Mesothelial cell of epicardium (in vitro differentiated cells): ENCODE measurements around the gene CTAG1B. TPM values are rescaled to one million over a fixed set of nuclear protein-coding genes. Genes with fewer than 3 reads are reported as not detected.

Experiments used
- DNase-seq, 2 experiments: peaks; one replicate each; pipeline ENCODE4 v3.0.0; 2021; ENCODE audit warnings: low spot score in 2 of 2; ENCODE audit not compliant: unreplicated experiment in 2 of 2
- H3K27ac Mint-ChIP-seq: 2 replicates; pipeline ENCODE4 v1.8.0; 2021; ENCODE audit warnings: mixed read lengths
- H3K27me3 Mint-ChIP-seq: 2 replicates; pipeline ENCODE4 v1.8.0; 2021; ENCODE audit warnings: low read depth, mixed read lengths
- H3K36me3 Mint-ChIP-seq: 2 replicates; pipeline ENCODE4 v1.8.0; 2021; ENCODE audit warnings: mixed read lengths
- H3K4me1 Mint-ChIP-seq: 2 replicates; pipeline ENCODE4 v1.8.0; 2021; ENCODE audit warnings: mixed read lengths
- H3K4me3 Mint-ChIP-seq: 2 replicates; pipeline ENCODE4 v1.8.0; 2021; ENCODE audit warnings: mild to moderate bottlenecking, moderate library complexity, mixed read lengths
- H3K9me3 Mint-ChIP-seq: 2 replicates; pipeline ENCODE4 v1.8.0; 2021; ENCODE audit warnings: mixed read lengths
- total RNA-seq: library from RNA; stranded (reverse); gene quantifications from 3 replicates; pipeline ENCODE4 v1.2.1, GENCODE V29; 2021
- TF ChIP-seq, protein P1 (sequence below): fragments of 200-600 bp; sonication (generic); IDR thresholded peaks from one replicate; pipeline ENCODE4 v1.5.0; 2021; ENCODE audit warnings: antibody characterized with exemption; ENCODE audit not compliant: unreplicated experiment

Gene CTAG1B
- total RNA-seq, 1 donor from 2014 or later = not detected

DNA sequence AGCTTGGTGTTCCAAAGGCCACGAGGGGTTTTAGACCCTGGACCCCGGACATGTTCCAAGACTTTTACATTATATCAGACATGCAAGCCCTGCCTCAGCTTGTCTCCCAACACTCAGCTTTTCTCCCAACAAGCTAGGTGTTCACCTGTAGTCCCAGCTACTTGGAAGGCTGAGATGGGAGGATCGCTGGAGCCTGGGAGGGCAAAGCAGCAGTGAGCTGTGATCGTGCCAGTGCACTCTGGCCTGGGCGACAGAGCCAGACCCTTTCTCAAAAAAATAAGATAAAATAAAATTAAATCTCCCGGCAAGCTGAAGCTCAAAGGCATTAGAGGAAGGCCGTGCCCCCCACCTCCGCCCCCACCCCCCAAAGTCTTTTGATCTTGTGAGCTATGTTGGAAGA, 20.4 kb downstream of the CTAG1B start:
- Mint-ChIP-seq H3K36me3 (no peaks in the 10 kb centered on the region), H3K27ac (no peak overlapping the region), H3K4me1 (peaks cover 12% of the 10 kb centered on the region), H3K27me3 (peaks cover 4% of the 10 kb centered on the region), H3K4me3 (no peak overlapping the region), H3K9me3 (peaks cover 33% of the 10 kb centered on the region)
- no peak for DNase-seq
- TF ChIP-seq, protein P1, sequence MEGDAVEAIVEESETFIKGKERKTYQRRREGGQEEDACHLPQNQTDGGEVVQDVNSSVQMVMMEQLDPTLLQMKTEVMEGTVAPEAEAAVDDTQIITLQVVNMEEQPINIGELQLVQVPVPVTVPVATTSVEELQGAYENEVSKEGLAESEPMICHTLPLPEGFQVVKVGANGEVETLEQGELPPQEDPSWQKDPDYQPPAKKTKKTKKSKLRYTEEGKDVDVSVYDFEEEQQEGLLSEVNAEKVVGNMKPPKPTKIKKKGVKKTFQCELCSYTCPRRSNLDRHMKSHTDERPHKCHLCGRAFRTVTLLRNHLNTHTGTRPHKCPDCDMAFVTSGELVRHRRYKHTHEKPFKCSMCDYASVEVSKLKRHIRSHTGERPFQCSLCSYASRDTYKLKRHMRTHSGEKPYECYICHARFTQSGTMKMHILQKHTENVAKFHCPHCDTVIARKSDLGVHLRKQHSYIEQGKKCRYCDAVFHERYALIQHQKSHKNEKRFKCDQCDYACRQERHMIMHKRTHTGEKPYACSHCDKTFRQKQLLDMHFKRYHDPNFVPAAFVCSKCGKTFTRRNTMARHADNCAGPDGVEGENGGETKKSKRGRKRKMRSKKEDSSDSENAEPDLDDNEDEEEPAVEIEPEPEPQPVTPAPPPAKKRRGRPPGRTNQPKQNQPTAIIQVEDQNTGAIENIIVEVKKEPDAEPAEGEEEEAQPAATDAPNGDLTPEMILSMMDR = no peak

DNA sequence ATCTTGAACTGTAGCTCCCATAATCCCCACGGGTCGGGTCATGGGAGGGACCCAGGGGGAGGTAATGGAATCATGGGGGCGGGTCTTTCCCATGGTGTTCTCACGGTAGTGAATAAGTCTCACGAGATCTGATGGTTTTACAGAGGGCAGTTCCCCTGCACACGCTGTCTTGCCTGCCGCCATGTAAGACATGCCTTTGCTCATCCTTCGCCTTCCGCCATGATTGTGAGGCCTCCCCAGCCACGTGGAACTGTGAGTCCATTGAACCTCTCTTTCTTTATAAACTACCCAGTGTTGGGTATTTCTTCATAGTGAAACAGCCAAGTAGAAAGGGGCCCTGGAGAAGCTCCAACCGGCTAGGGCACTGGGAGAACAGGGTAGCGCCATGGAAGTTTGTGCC, 21.9 kb downstream of the CTAG1B start:
- H3K4me3 Mint-ChIP-seq = no peak overlapping the region
- peaks cover 39% of the 10 kb centered on the region for H3K9me3 Mint-ChIP-seq
- H3K27ac Mint-ChIP-seq = no peak overlapping the region
- no peak for DNase-seq
- peaks cover 12% of the 10 kb centered on the region for H3K4me1 Mint-ChIP-seq
- TF ChIP-seq, protein P1 = no peak
- peaks cover 6% of the 10 kb centered on the region for H3K27me3 Mint-ChIP-seq
- H3K36me3 Mint-ChIP-seq = no peaks in the 10 kb centered on the region

- Mint-ChIP-seq H3K4me1 (peaks cover 12% of the 10 kb centered on the region), H3K27me3 (peaks cover 4% of the 10 kb centered on the region), H3K4me3 (no peak overlapping the region), H3K9me3 (peaks cover 46% of the 10 kb centered on the region), H3K27ac (peak overlapping the region; percentile 23), H3K36me3 (no peaks in the 10 kb centered on the region)
- TF ChIP-seq, protein P1 = no peak
- DNase-seq = peak in 1 of 2 experiments; percentile 43
These were observed 22.7 kb downstream of the CTAG1B start for GRCh38 chrX:154596290-154596929.

GRCh38 chrX:154595559-154596249, 23.4 kb downstream of the CTAG1B start:
- Mint-ChIP-seq H3K27ac (peak overlapping the region; percentile 23), H3K4me3 (no peak overlapping the region), H3K36me3 (no peaks in the 10 kb centered on the region), H3K9me3 (peaks cover 46% of the 10 kb centered on the region), H3K27me3 (peaks cover 4% of the 10 kb centered on the region), H3K4me1 (peaks cover 12% of the 10 kb centered on the region)
- DNase-seq = no peak
- TF ChIP-seq, protein P1 = no peak

DNA sequence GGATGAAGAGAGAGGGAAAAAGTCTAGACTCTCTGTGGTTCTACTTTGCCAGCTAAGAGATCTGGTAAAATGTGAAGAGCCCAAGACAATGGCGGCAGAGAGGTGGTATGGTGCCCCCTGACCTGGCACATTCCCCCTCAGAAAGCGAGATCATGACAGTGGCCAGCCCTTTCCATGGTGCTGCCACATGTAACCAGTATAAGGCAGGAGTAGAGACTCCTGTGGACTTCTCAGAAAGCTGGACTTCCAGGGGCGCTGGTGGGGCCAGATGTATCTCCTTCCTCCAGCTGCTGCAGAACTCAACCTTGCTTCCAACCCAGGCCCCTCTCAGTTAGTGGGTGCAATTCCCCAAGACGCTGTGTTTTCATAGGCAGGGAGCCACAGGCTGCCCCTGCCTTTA, 24.6 kb downstream of the CTAG1B start:
- TF ChIP-seq, protein P1 = no peak
- Mint-ChIP-seq H3K4me3 (no peak overlapping the region), H3K4me1 (peaks cover 12% of the 10 kb centered on the region), H3K27ac (no peak overlapping the region), H3K36me3 (no peaks in the 10 kb centered on the region), H3K27me3 (peaks cover 4% of the 10 kb centered on the region), H3K9me3 (peaks cover 41% of the 10 kb centered on the region)
- DNase-seq = no peak
